ENCODE measurements around the gene COL19A1.

The COL19A1 gene

GRCh38 chr6:70131528-70131927 is 265.2 kb downstream of the COL19A1 start:
- no peak overlapping the region for H3K4me3 ChIP-seq (ENCODE audit: low read depth, low read length)
- no peak for DNase-seq (ENCODE audit: low read depth)
- TF ChIP-seq CTCF (IDR thresholded peaks at IDR 0.05; ENCODE audit: control insufficient read depth, extremely low read depth, insufficient read depth): no peak

DNA sequence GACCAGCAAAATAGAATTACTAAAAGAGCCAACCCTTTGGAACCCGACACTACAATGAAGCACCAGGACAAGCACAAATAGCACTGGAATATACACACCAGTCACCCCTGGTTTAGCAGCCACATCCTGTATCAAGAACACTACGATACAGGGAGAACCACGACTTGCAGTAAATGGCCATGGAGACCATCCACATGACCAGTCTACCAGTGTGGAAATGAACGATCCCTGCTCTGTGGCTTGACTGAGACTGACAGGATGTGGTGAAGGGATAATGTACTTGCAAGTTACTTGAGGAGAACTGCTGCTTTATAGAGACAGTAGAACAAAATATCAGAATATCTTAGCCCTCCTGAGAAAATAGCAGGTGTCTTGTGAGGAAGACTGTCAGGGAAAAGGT is 266.9 kb downstream of the COL19A1 start:
- DNase-seq (ENCODE audit: low read depth): no peak
- TF ChIP-seq CTCF (IDR thresholded peaks at IDR 0.05; ENCODE audit: control insufficient read depth, extremely low read depth, insufficient read depth): no peak
- H3K4me3 ChIP-seq (ENCODE audit: low read depth, low read length): no peak overlapping the region

- no peak for TF ChIP-seq CTCF (IDR thresholded peaks at IDR 0.05; ENCODE audit: control insufficient read depth, extremely low read depth, insufficient read depth)
- H3K4me3 ChIP-seq (ENCODE audit: low read depth, low read length): no peak overlapping the region
- no peak for DNase-seq (ENCODE audit: low read depth)
Measured at GRCh38 chr6:70134542-70134941, 268.2 kb downstream of the COL19A1 start.

- no peak for DNase-seq (ENCODE audit: low read depth)
Measured at GRCh38 chr6:70135219-70136160, 269.1 kb downstream of the COL19A1 start.

DNA sequence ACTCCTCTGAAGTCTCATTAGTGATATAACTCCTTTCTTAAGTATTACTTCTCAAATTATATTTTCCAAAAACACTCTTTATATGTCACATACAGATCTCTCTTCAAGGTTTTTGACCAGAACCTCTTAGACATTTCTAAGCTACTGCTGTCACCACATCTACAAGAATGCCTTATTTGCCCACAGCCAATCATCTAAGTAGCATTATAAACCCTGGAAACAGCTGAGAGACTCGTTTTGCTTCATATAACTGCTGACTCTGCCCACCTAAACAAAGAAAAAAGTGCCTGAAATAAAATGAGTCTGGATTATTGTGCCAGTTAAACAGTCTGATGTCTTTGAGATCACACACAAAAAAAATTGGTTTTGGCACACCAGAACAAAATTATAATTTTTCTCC is 270.6 kb downstream of the COL19A1 start:
- DNase-seq (ENCODE audit: low read depth): no peak
- no peak for TF ChIP-seq CTCF (IDR thresholded peaks at IDR 0.05; ENCODE audit: control insufficient read depth, extremely low read depth, insufficient read depth)
- no peak overlapping the region for H3K4me3 ChIP-seq (ENCODE audit: low read depth, low read length)

More at GRCh38 chr6:70135219-70136160, 269.1 kb downstream of the COL19A1 start:
- H3K4me3 ChIP-seq (ENCODE audit: low read depth, low read length): no peak overlapping the region
- TF ChIP-seq CTCF (IDR thresholded peaks at IDR 0.05; ENCODE audit: control insufficient read depth, extremely low read depth, insufficient read depth): no peak

DNA sequence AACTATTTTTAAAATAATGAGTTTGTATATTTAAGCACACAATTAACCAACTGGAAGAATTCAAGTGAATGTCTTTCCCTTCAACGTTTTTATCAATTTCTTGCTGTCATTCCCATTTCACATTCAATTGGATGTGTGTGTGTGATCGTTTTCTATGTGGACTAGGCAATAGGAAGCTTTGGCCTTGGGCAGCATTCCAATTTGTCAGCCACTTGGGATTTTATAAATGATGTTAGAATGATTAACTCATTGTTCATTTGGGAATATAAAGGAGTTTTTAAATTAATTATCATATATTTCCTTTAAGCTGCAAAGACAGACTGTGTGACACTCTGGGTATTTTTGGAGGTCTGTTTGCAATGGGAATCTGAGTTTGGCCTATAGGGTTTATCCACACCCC is 274.1 kb downstream of the COL19A1 start:
- DNase-seq (ENCODE audit: low read depth): no peak
- no peak for TF ChIP-seq CTCF (IDR thresholded peaks at IDR 0.05; ENCODE audit: control insufficient read depth, extremely low read depth, insufficient read depth)
- no peak overlapping the region for H3K4me3 ChIP-seq (ENCODE audit: low read depth, low read length)
